ENCODE data around the gene PYCR2. TPM values are rescaled to one million over a fixed set of nuclear protein-coding genes. Genes with fewer than 3 reads are reported as not detected.

Gene PYCR2
- polyA plus RNA-seq, 1 donor, result 52.5 TPM

- DNase-seq, result no peak
Observed at GRCh38 chr1:225921734-225922709, 2.0 kb downstream of the PYCR2 start.

GRCh38 chr1:225919906-225920305, 4.1 kb downstream of the PYCR2 start:
- DNase-seq, result no peak

- DNase-seq, result no peak
Observed at GRCh38 chr1:225918280-225918679, 5.8 kb downstream of the PYCR2 start.

- no peak for DNase-seq
Observed at GRCh38 chr1:225917536-225917935, 6.5 kb downstream of the PYCR2 start.

GRCh38 chr1:225917101-225917500, 6.9 kb downstream of the PYCR2 start:
- no peak for DNase-seq

GRCh38 chr1:225915538-225915991, 8.5 kb downstream of the PYCR2 start:
- no peak for DNase-seq

GRCh38 chr1:225914947-225915346, 9.1 kb downstream of the PYCR2 start:
- no peak for DNase-seq

- no peak for DNase-seq
Observed at GRCh38 chr1:225914391-225914790, 9.7 kb downstream of the PYCR2 start.

- DNase-seq, result peak; percentile 58
Observed at GRCh38 chr1:225911191-225912130, 12.6 kb downstream of the PYCR2 start.

GRCh38 chr1:225909477-225909876, 14.6 kb downstream of the PYCR2 start:
- DNase-seq, result no peak

- no peak for DNase-seq
Observed at GRCh38 chr1:225908773-225909172, 15.3 kb downstream of the PYCR2 start.

- DNase-seq, result no peak
Observed at GRCh38 chr1:225908013-225908640, 15.9 kb downstream of the PYCR2 start.

- no peak for DNase-seq
Observed at GRCh38 chr1:225907341-225907740, 16.7 kb downstream of the PYCR2 start.

- no peak for DNase-seq
Observed at GRCh38 chr1:225906467-225906866, 17.6 kb downstream of the PYCR2 start.

- DNase-seq, result no peak
Observed at GRCh38 chr1:225903623-225904022, 20.4 kb downstream of the PYCR2 start.

- DNase-seq, result no peak
Observed at GRCh38 chr1:225899044-225899925, 24.8 kb downstream of the PYCR2 start.

- no peak for DNase-seq
Observed at GRCh38 chr1:225897595-225898514, 26.2 kb downstream of the PYCR2 start.

- DNase-seq, result no peak
Observed at GRCh38 chr1:225896937-225897549, 27.0 kb downstream of the PYCR2 start.

- DNase-seq, result no peak
Observed at GRCh38 chr1:225896494-225896893, 27.6 kb downstream of the PYCR2 start.

All from left kidney (tissue), 2 donors.